Colonic mucosa (tissue), 4 donors: ENCODE measurements around the gene RFESD. TPM values are rescaled to one million over a fixed set of nuclear protein-coding genes. Genes with fewer than 3 reads are reported as not detected.

ENCODE experiments used
- DNase-seq: peaks from one replicate; pipeline ENCODE4 v3.0.0-alpha.2; 2020
- H3K27ac ChIP-seq: fragments of 200-600 bp; one replicate; pipeline ENCODE4 v1.8.0; 2021
- H3K27me3 ChIP-seq: fragments of 200-600 bp; one replicate; pipeline ENCODE4 v1.8.0; 2021
- H3K36me3 ChIP-seq: fragments of 200-600 bp; one replicate; pipeline ENCODE4 v1.8.0; 2021
- H3K4me1 ChIP-seq: fragments of 200-600 bp; one replicate; pipeline ENCODE4 v1.8.0; 2021; ENCODE audit warnings: mild to moderate bottlenecking
- H3K4me3 ChIP-seq: fragments of 200-600 bp; one replicate; pipeline ENCODE4 v1.8.0; 2021
- H3K9ac ChIP-seq, 2 donors: one replicate each; pipeline ENCODE4 v1.7.0; 2013; ENCODE audit warnings: control low read depth in 2 of 2, low read depth in 2 of 2, low read length in 2 of 2
- H3K9me3 ChIP-seq: fragments of 200-600 bp; one replicate; pipeline ENCODE4 v1.8.0; 2021
- CTCF ChIP-seq: fragments of 200-600 bp; IDR thresholded peaks from one replicate; pipeline ENCODE4 v1.8.0; 2022; ENCODE audit warnings: antibody characterized with exemption, mild to moderate bottlenecking
- intact Hi-C: fragments of 100-400 bp; cut with DNase I; formaldehyde crosslinking; loops from one replicate; pipeline ENCODE4 v1.14.1; 2022
- total RNA-seq, 2 donors: library from RNA; stranded (reverse); fragmentation: NEBNext Ultra II Directional in 1 of 2; extraction: Animal tissue kit (Norgen Biotek cat#: 25700) in 1 of 2; gene quantifications; one replicate each; pipeline ENCODE4 v1.2.1, GENCODE V29; 2021
- donor health status: healthy.
- donor health status: DM: no; HTN: no; CAD: no.
- donor health status: DM: no; HTN: no; CAD: no.

Gene RFESD
- total RNA-seq, 2 donors from 2014 or later = 0.89 to 2.0 TPM

- no peak overlapping the region for H3K4me3 ChIP-seq
- no peak overlapping the region for H3K9ac ChIP-seq
- no peak overlapping the region for H3K27ac ChIP-seq
- DNase-seq = no peak
- H3K9me3 ChIP-seq = no peaks in the 10 kb centered on the region
- TF ChIP-seq CTCF = no peak
- H3K4me1 ChIP-seq = no peaks in the 10 kb centered on the region
- H3K36me3 ChIP-seq = no peaks in the 10 kb centered on the region
- no peaks in the 10 kb centered on the region for H3K27me3 ChIP-seq
- intact Hi-C loops = no loop called here
These were observed 24.0 kb downstream of the RFESD start for GRCh38 chr5:95670568-95670967.

DNA sequence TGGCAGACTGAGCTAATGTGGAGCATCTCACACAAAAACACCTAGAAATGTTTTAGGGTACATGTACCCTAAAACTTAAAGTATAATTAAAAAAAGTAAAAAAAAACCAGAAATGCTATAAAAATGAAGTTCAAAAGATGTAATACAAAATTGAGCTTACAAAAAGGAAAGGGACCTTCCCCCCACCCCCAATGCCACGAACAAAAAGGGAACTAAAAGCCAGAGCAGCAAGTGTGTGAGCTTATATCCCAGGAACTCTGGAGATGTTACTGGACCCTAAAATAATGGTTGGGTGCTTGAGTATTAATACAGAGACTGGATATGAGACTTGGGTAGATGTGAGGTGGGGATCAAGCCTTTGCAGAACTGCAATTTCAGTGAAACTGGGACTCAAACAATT lies 25.2 kb downstream of the RFESD start:
- no peak for TF ChIP-seq CTCF

DNA sequence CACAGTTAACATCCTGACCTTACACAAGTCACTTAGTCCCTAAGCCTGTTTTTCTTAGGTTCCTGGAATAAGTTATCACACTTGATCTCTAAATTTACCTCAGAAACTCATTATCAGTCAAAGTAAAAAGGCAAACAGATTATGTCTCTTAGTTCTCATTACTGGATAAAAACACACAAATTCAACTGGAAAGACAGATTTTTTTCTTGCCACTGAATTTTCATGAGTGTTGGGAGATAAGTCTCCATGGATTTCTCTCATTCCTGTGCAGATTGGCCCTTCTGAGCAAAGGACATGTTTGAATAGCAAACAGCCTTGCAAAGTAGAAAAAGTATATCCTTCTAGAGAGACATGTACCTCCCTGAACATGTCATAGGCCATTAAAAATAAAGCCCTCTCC lies 26.1 kb downstream of the RFESD start:
- no peak for DNase-seq
- Histone ChIP-seq H3K9ac (no peak overlapping the region), H3K27ac (no peak overlapping the region), H3K36me3 (no peaks in the 10 kb centered on the region), H3K27me3 (no peaks in the 10 kb centered on the region), H3K9me3 (no peaks in the 10 kb centered on the region), H3K4me3 (no peak overlapping the region), H3K4me1 (no peaks in the 10 kb centered on the region)
- intact Hi-C loops = no loop called here
- TF ChIP-seq CTCF = no peak

More for the DNA sequence above, 25.2 kb downstream of the RFESD start:
- DNase-seq = no peak
- Histone ChIP-seq H3K9me3 (no peaks in the 10 kb centered on the region), H3K9ac (no peak overlapping the region), H3K27ac (no peak overlapping the region), H3K4me3 (no peak overlapping the region), H3K36me3 (no peaks in the 10 kb centered on the region), H3K27me3 (no peaks in the 10 kb centered on the region), H3K4me1 (no peaks in the 10 kb centered on the region)
- intact Hi-C loops = no loop called here

- Histone ChIP-seq H3K9ac (no peak overlapping the region), H3K36me3 (no peaks in the 10 kb centered on the region), H3K27me3 (no peaks in the 10 kb centered on the region), H3K27ac (no peak overlapping the region), H3K4me3 (no peak overlapping the region), H3K4me1 (no peaks in the 10 kb centered on the region), H3K9me3 (no peaks in the 10 kb centered on the region)
- no peak for TF ChIP-seq CTCF
- no peak for DNase-seq
- intact Hi-C loops = no loop called here
These were observed 26.5 kb downstream of the RFESD start for GRCh38 chr5:95673081-95673480.

- TF ChIP-seq CTCF = no peak
- no peak within 1 kb of the TSS for H3K4me3 ChIP-seq
- no peaks in the 10 kb centered on the region for H3K4me1 ChIP-seq
- no peaks in the 10 kb centered on the region for H3K27me3 ChIP-seq
- H3K9me3 ChIP-seq = no peaks in the 10 kb centered on the region
- no peaks in the 10 kb centered on the region for H3K36me3 ChIP-seq
- H3K27ac ChIP-seq = no peak within 1 kb of the TSS
- no peak for DNase-seq
- no peak within 1 kb of the TSS for H3K9ac ChIP-seq
- intact Hi-C loops = no loop called here
These were observed 36.3 kb downstream of the RFESD start, which contains the start of gene SPATA9 for GRCh38 chr5:95682891-95683290. Gene SPATA9, minus strand, starts transcription at chr5:95682991. Its CDS starts 137 bp downstream, at chr5:95682854.

- DNase-seq = no peak
- Histone ChIP-seq H3K27me3 (no peaks in the 10 kb centered on the region), H3K4me3 (no peak overlapping the region), H3K27ac (no peak overlapping the region), H3K9ac (no peak overlapping the region), H3K36me3 (no peaks in the 10 kb centered on the region), H3K4me1 (no peaks in the 10 kb centered on the region), H3K9me3 (no peaks in the 10 kb centered on the region)
- intact Hi-C loops = no loop called here
- TF ChIP-seq CTCF = no peak
These were observed 37.8 kb downstream of the RFESD start for GRCh38 chr5:95684361-95684760.
